SK-N-SH (cell line): ENCODE data around the gene CDC42SE2. TPM values are rescaled to one million over a fixed set of nuclear protein-coding genes. Genes with fewer than 3 reads are reported as not detected.

Source experiments
- CTCF ChIA-PET: fragments of 300-600, 350-600 bp; formaldehyde crosslinking; extraction: SDS; loops from one replicate; lab custom pipeline; 2021; lab: Yijun Ruan, JAX
- POLR2A ChIA-PET: fragments of 350-600 bp; sonication (Branson Sonifier 250); formaldehyde crosslinking; extraction: SDS; loops from one replicate; lab custom pipeline; 2020; ENCODE audit warnings: antibody characterized with exemption, inconsistent platforms; lab: Yijun Ruan, JAX
- DNase-seq: peaks from one replicate; pipeline ENCODE4 v3.0.0; 2012
- H2AFZ ChIP-seq: fragments of 200-600 bp; sonication (generic); 2 replicates; pipeline ENCODE4 v1.8.1; 2016; ENCODE audit warnings: antibody characterized with exemption, mild to moderate bottlenecking, low read depth
- H3F3A ChIP-seq: fragments of 200-600 bp; sonication (generic); replicated peaks from 2 replicates; pipeline ENCODE3; 2016; ENCODE audit warnings: antibody characterized with exemption, mild to moderate bottlenecking; ENCODE audit not compliant: insufficient read depth
- H3K27ac ChIP-seq, 2 experiments: fragments of 200-500 bp in 1 of 2; fragments of 200-600 bp in 1 of 2; sonication (Bioruptor generic) in 1 of 2; sonication (generic), shearing (Covaris generic) in 1 of 2; 2 replicates each; pipeline versions ENCODE4 v1.5.1 to v1.6.1; 2014 to 2016; ENCODE audit warnings: low read depth in 2 of 2, inconsistent platforms in 1 of 2, low read length in 1 of 2, mild to moderate bottlenecking in 1 of 2, mixed read lengths in 1 of 2
- H3K27me3 ChIP-seq: fragments of 200-600 bp; sonication (generic), shearing (Covaris generic); 2 replicates; pipeline ENCODE4 v1.6.1; 2016; ENCODE audit warnings: mixed run types; ENCODE audit not compliant: insufficient read depth
- H3K36me3 ChIP-seq, 2 experiments: fragments of 200-500 bp in 1 of 2; fragments of 200-600 bp in 1 of 2; sonication (Bioruptor generic) in 1 of 2; sonication (generic) in 1 of 2; replicated peaks in 1 of 2; 2 replicates each; pipeline versions ENCODE3 to v1.5.1; 2014 to 2016; ENCODE audit warnings: low read length in 1 of 2, mild to moderate bottlenecking in 1 of 2; ENCODE audit not compliant: insufficient read depth in 2 of 2, control insufficient read depth in 1 of 2
- H3K4me1 ChIP-seq, 2 experiments: fragments of 200-500 bp in 1 of 2; fragments of 200-600 bp in 1 of 2; sonication (Bioruptor generic) in 1 of 2; sonication (generic), shearing (Covaris generic) in 1 of 2; 2 replicates each; pipeline versions ENCODE4 v1.5.1 to v1.6.1; 2014 to 2016; ENCODE audit warnings: low read depth in 1 of 2, low read length in 1 of 2, mixed run types in 1 of 2; ENCODE audit not compliant: insufficient read depth in 2 of 2, control insufficient read depth in 1 of 2
- H3K4me2 ChIP-seq: fragments of 200-600 bp; sonication (generic), shearing (Covaris generic); 2 replicates; pipeline ENCODE4 v1.6.1; 2017; ENCODE audit warnings: mixed run types
- H3K4me3 ChIP-seq, 2 experiments: fragments of 200-500 bp in 1 of 2; fragments of 200-600 bp in 1 of 2; sonication (Bioruptor generic) in 1 of 2; sonication (generic), shearing (Covaris generic) in 1 of 2; 2 replicates each; pipeline versions ENCODE4 v1.5.1 to v1.8.1; 2014 to 2016; ENCODE audit warnings: low read depth in 2 of 2, inconsistent platforms in 1 of 2, low read length in 1 of 2, mild to moderate bottlenecking in 1 of 2, mixed read lengths in 1 of 2, moderate library complexity in 1 of 2
- H3K79me2 ChIP-seq: fragments of 200-600 bp; sonication (generic); 2 replicates; pipeline ENCODE4 v1.8.1; 2017; ENCODE audit warnings: mild to moderate bottlenecking; ENCODE audit not compliant: insufficient read depth
- H3K9ac ChIP-seq: fragments of 200-600 bp; sonication (generic); 2 replicates; pipeline ENCODE4 v1.6.1; 2017; ENCODE audit warnings: mixed run types
- H3K9me2 ChIP-seq: fragments of 200-600 bp; sonication (generic); 2 replicates; pipeline ENCODE4 v1.6.1; 2017; ENCODE audit warnings: mixed run types
- H3K9me3 ChIP-seq: fragments of 200-600 bp; sonication (generic); 2 replicates; pipeline ENCODE4 v1.6.1; 2017; ENCODE audit warnings: mixed run types, mild to moderate bottlenecking, moderate library complexity
- H4K20me1 ChIP-seq: fragments of 200-600 bp; sonication (generic); 2 replicates; pipeline ENCODE4 v1.6.1; 2017; ENCODE audit warnings: mild to moderate bottlenecking, mixed run types; ENCODE audit not compliant: insufficient read depth
- CHD2 ChIP-seq: fragments of 150-350 bp; IDR thresholded peaks from 2 replicates; pipeline ENCODE4 v1.6.1; 2018; ENCODE audit warnings: low read length; ENCODE audit not compliant: partially characterized antibody
- EP300 ChIP-seq, 2 experiments: IDR thresholded peaks; 2 replicates each; pipeline versions ENCODE4 v1.4.0 to v1.6.1; 2012; ENCODE audit warnings: borderline replicate concordance in 1 of 2, low read depth in 1 of 2, low read length in 1 of 2
- FOSL2 ChIP-seq: IDR thresholded peaks from 2 replicates; pipeline ENCODE4 v1.4.0; 2012; ENCODE audit warnings: low read depth, mild to moderate bottlenecking, moderate library complexity, borderline replicate concordance
- FOXJ3 ChIP-seq: sonication (generic); formaldehyde crosslinking; IDR thresholded peaks from 2 replicates; pipeline ENCODE4 v1.5.1; 2020; ENCODE audit warnings: mild to moderate bottlenecking, missing genetic modification reagents
- GABPA ChIP-seq: IDR thresholded peaks from 2 replicates; pipeline ENCODE4 v1.4.0; 2012; ENCODE audit warnings: low read depth, mild to moderate bottlenecking
- MXI1 ChIP-seq: IDR thresholded peaks from 2 replicates; pipeline ENCODE4 v1.6.1; 2012; ENCODE audit warnings: mild to moderate bottlenecking, low read depth, low read length, improper control_type of control experiment
- RAD21 ChIP-seq: IDR thresholded peaks from 2 replicates; pipeline ENCODE4 v1.6.1; 2012; ENCODE audit warnings: mild to moderate bottlenecking, low read length
- RCOR1 ChIP-seq: fragments of 150-350 bp; IDR thresholded peaks from 2 replicates; pipeline ENCODE4 v1.6.1; 2017; ENCODE audit warnings: antibody characterized with exemption, low read length
- RXRA ChIP-seq: IDR thresholded peaks from 2 replicates; pipeline ENCODE4 v1.4.0; 2012; ENCODE audit warnings: low read depth, mild to moderate bottlenecking, borderline replicate concordance
- SIN3A ChIP-seq: IDR thresholded peaks from 2 replicates; pipeline ENCODE4 v1.6.1; 2012; ENCODE audit warnings: low read depth, mild to moderate bottlenecking, low read length, moderate library complexity, borderline replicate concordance
- TCF12 ChIP-seq: IDR thresholded peaks from 2 replicates; pipeline ENCODE4 v1.4.0; 2012
- TEAD4 ChIP-seq: IDR thresholded peaks from 2 replicates; pipeline ENCODE4 v1.4.0; 2012; ENCODE audit warnings: mild to moderate bottlenecking, borderline replicate concordance; ENCODE audit not compliant: insufficient read depth
- YY1 ChIP-seq: IDR thresholded peaks from 2 replicates; pipeline ENCODE4 v1.4.0; 2012; ENCODE audit warnings: low read depth, mild to moderate bottlenecking
- WGBS: methylation state at CpG from one replicate; pipeline ENCODE4 v1.1.6; 2017; ENCODE audit warnings: low lambda C conversion rate; 5-methylcytosine and 5-hydroxymethylcytosine counted together
- polyA plus RNA-seq, 3 experiments: library from polyadenylated mRNA; depleted of rRNA; stranded (reverse); fragments of >200 nt; gene quantifications; 2 replicates each; pipeline ENCODE4 v1.2.3, GENCODE V29; 2012
- TF ChIP-seq, protein P1 (sequence below): IDR thresholded peaks from 2 replicates; pipeline ENCODE4 v1.4.0; 2012; ENCODE audit warnings: low read depth, borderline replicate concordance
- TF ChIP-seq, protein P2 (sequence below): IDR thresholded peaks from 2 replicates; pipeline ENCODE4; 2012
- TF ChIP-seq, protein P3 (sequence below): fragments of 150-350 bp; IDR thresholded peaks from 2 replicates; pipeline ENCODE4 v1.6.1; 2016; ENCODE audit warnings: mild to moderate bottlenecking, low read depth, low read length
- TF ChIP-seq, protein P4 (sequence below): fragments of 150-350 bp; IDR thresholded peaks from 2 replicates; pipeline ENCODE4 v1.6.1; 2017; ENCODE audit warnings: antibody characterized with exemption, low read length, low read depth, borderline replicate concordance

CDC42SE2 gene
- polyA plus RNA-seq, 1 of the 3 experiments (the other 2 are of a cell fraction), result 8.6 TPM

DNA sequence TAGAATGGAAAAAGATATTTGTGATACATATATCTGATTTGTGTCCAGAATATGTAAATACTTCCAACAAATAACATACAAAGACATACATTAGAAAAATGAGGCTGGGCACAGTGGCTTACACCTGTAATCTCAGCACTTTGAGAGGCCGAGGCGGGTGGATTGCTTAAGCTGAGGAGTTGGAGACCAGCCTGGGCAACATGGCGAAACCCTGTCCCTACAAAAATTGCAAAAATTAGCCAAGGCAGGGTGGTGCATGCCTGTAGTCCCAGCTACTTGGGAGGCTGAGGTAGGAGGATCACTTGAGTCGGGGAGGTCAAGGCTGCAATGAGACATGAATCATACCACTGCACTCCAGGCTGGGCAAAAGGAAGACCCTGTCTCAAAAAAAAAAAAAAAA, 46.1 kb upstream of the CDC42SE2 start:
- Histone ChIP-seq H4K20me1 (no peaks in the 10 kb centered on the region), H2AFZ (no peak overlapping the region), H3K4me1 (peaks cover 4 to 11% of the 10 kb centered on the region in 2 experiments; a peak in 3 of 4 replicates), H3K27ac (no peak overlapping the region), H3K9me2 (no peaks in the 10 kb centered on the region), H3K4me2 (no peak overlapping the region), H3K27me3 (no peaks in the 10 kb centered on the region), H3K9ac (no peak overlapping the region), H3K36me3 (no peaks in the 10 kb centered on the region), H3F3A (peaks cover 14% of the 10 kb centered on the region), H3K9me3 (no peaks in the 10 kb centered on the region), H3K79me2 (no peaks in the 10 kb centered on the region), H3K4me3 (no peak overlapping the region)
- CTCF ChIA-PET, result no interaction called here
- no peak for DNase-seq
- POLR2A ChIA-PET, result no interaction called here
- TF ChIP-seq, protein P1, sequence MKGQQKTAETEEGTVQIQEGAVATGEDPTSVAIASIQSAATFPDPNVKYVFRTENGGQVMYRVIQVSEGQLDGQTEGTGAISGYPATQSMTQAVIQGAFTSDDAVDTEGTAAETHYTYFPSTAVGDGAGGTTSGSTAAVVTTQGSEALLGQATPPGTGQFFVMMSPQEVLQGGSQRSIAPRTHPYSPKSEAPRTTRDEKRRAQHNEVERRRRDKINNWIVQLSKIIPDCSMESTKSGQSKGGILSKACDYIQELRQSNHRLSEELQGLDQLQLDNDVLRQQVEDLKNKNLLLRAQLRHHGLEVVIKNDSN, result no peak
- TF ChIP-seq, protein P2, sequence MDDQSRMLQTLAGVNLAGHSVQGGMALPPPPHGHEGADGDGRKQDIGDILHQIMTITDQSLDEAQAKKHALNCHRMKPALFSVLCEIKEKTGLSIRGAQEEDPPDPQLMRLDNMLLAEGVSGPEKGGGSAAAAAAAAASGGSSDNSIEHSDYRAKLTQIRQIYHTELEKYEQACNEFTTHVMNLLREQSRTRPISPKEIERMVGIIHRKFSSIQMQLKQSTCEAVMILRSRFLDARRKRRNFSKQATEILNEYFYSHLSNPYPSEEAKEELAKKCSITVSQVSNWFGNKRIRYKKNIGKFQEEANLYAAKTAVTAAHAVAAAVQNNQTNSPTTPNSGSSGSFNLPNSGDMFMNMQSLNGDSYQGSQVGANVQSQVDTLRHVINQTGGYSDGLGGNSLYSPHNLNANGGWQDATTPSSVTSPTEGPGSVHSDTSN, result no peak
- TF ChIP-seq FOSL2 (no peak), CHD2 (no peak), GABPA (no peak), RCOR1 (no peak), TEAD4 (no peak), YY1 (no peak), RAD21 (no peak), EP300 (IDR thresholded peaks at IDR 0.05; ENCODE audit: borderline replicate concordance in 1 of 2, low read depth in 1 of 2, low read length in 1 of 2) (no peak)
- TF ChIP-seq, protein P3, sequence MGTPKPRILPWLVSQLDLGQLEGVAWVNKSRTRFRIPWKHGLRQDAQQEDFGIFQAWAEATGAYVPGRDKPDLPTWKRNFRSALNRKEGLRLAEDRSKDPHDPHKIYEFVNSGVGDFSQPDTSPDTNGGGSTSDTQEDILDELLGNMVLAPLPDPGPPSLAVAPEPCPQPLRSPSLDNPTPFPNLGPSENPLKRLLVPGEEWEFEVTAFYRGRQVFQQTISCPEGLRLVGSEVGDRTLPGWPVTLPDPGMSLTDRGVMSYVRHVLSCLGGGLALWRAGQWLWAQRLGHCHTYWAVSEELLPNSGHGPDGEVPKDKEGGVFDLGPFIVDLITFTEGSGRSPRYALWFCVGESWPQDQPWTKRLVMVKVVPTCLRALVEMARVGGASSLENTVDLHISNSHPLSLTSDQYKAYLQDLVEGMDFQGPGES, result no peak
- 97% methylated on average over 4 of the region's 4 CpGs for WGBS

DNA sequence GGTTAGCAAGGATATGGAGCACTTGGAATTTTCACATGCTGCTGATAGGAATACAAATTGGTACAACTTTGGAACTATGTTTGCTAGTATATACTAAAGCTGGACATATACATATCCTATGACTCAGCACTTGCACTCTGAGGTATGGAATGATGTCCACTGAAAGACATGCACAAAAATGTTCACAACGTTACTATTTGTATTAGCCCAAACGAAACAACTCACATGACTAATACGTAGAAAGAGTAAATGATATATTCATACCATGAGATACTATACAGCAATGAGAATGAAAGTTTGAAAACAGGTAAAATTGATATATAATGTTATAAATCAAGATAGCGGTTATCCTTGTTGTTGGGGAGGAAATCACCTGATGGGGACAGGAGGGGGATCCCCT, 45.5 kb upstream of the CDC42SE2 start:
- no peaks in the 10 kb centered on the region for H3K27me3 ChIP-seq
- H3K4me3 ChIP-seq, result no peak overlapping the region
- no peak for TF ChIP-seq TCF12
- TF ChIP-seq SIN3A, result no peak
- no peak for TF ChIP-seq GABPA
- no peak for TF ChIP-seq FOXJ3 (CRISPR knock-in tag)
- TF ChIP-seq RXRA, result no peak
- no peak for TF ChIP-seq RAD21
- no peak for TF ChIP-seq CHD2
- no peak for TF ChIP-seq MXI1
- TF ChIP-seq, protein P1, result no peak
- TF ChIP-seq, protein P4, sequence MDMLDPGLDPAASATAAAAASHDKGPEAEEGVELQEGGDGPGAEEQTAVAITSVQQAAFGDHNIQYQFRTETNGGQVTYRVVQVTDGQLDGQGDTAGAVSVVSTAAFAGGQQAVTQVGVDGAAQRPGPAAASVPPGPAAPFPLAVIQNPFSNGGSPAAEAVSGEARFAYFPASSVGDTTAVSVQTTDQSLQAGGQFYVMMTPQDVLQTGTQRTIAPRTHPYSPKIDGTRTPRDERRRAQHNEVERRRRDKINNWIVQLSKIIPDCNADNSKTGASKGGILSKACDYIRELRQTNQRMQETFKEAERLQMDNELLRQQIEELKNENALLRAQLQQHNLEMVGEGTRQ, result no peak
- TF ChIP-seq, protein P3, result no peak
- TF ChIP-seq, all 33 proteins: peak for 0
- H3K4me2 ChIP-seq, result no peak overlapping the region
- peaks cover 14% of the 10 kb centered on the region for H3F3A ChIP-seq
- H3K27ac ChIP-seq, result peak overlapping the region in 1 of 2 experiments; percentile 45; a peak in 1 of 4 replicates
- H2AFZ ChIP-seq, result no peak overlapping the region
- CTCF ChIA-PET, result no interaction called here
- no peaks in the 10 kb centered on the region for H4K20me1 ChIP-seq
- DNase-seq, result no peak
- H3K4me1 ChIP-seq, result peaks cover 4 to 11% of the 10 kb centered on the region in 2 experiments; a peak in 3 of 4 replicates
- no peaks in the 10 kb centered on the region for H3K9me2 ChIP-seq
- no peaks in the 10 kb centered on the region for H3K79me2 ChIP-seq
- WGBS, result 41% methylated on average over 4 of the region's 4 CpGs
- H3K36me3 ChIP-seq, result no peaks in the 10 kb centered on the region
- H3K9ac ChIP-seq, result no peak overlapping the region
- POLR2A ChIA-PET, result no interaction called here
- H3K9me3 ChIP-seq, result no peaks in the 10 kb centered on the region
